ENCODE data around the gene SORCS2.

The SORCS2 gene

GRCh38 chr4:7780751-7781348, 588.5 kb downstream of the SORCS2 start:
- Histone ChIP-seq H4K8ac (ENCODE audit: low read depth, low read length) (no peak overlapping the region), H4K91ac (ENCODE audit: low read depth, low read length) (no peak overlapping the region), H3K4me3 (ENCODE audit: low read depth, low read length) (no peak overlapping the region), H3K4me1 (ENCODE audit: control insufficient read depth in 1 of 2, insufficient read depth in 2 of 2, low read length in 2 of 2) (peaks cover 7 to 9% of the 10 kb centered on the region in 2 experiments), H3K4ac (ENCODE audit: low read depth, low read length) (no peak overlapping the region), H3K4me2 (ENCODE audit: low read length) (no peak overlapping the region), H2AFZ (ENCODE audit: insufficient read depth, low read length, poor library complexity) (no peak overlapping the region), H2BK12ac (ENCODE audit: low read length) (no peak overlapping the region), H3K14ac (ENCODE audit: low read length) (no peak overlapping the region), H3K27ac (ENCODE audit: low read depth, low read length) (no peak overlapping the region), H2BK120ac (ENCODE audit: insufficient read depth, low read length, poor library complexity) (no peak overlapping the region), H4K12ac (ENCODE audit: low read depth, low read length) (no peak overlapping the region), H2BK5ac (ENCODE audit: low read depth, low read length, poor library complexity) (no peak overlapping the region), H3K9me3 (ENCODE audit: insufficient read depth, low read depth, low read length) (no peaks in the 10 kb centered on the region), H3K23ac (ENCODE audit: low read length) (no peak overlapping the region), H3K36me3 (ENCODE audit: control insufficient read depth in 1 of 2, insufficient read depth in 2 of 2, low read length in 2 of 2) (peaks cover 36 to 48% of the 10 kb centered on the region in 2 experiments), H3K79me2 (ENCODE audit: control insufficient read depth, insufficient read depth, low read length, poor library complexity) (peaks cover 2% of the 10 kb centered on the region), H2AK5ac (ENCODE audit: low read length) (no peak overlapping the region), H3K27me3 (ENCODE audit: insufficient read depth, low read length) (no peaks in the 10 kb centered on the region), H3K79me1 (ENCODE audit: low read length) (peaks cover 4% of the 10 kb centered on the region), H3K18ac (ENCODE audit: low read length) (no peak overlapping the region), H3K9ac (ENCODE audit: low read length) (no peak overlapping the region)
- no peak for DNase-seq
- WGBS (ENCODE audit: extremely low coverage, insufficient coverage, insufficient read length), result no CpG with 5 or more reads among the region's 5 CpGs

- H3K27ac ChIP-seq (ENCODE audit: low read depth, low read length), result no peak overlapping the region
- peaks cover 2% of the 10 kb centered on the region for H3K79me2 ChIP-seq (ENCODE audit: control insufficient read depth, insufficient read depth, low read length, poor library complexity)
- H3K14ac ChIP-seq (ENCODE audit: low read length), result no peak overlapping the region
- no peak overlapping the region for H3K4me2 ChIP-seq (ENCODE audit: low read length)
- no CpG with 5 or more reads among the region's 13 CpGs for whole genome bisulfite sequencing (ENCODE audit: extremely low coverage, insufficient coverage, insufficient read length)
- H4K12ac ChIP-seq (ENCODE audit: low read depth, low read length), result no peak overlapping the region
- DNase-seq, result no peak
- no peak overlapping the region for H2BK12ac ChIP-seq (ENCODE audit: low read length)
- no peak overlapping the region for H3K4me3 ChIP-seq (ENCODE audit: low read depth, low read length)
- peaks cover 4% of the 10 kb centered on the region for H3K79me1 ChIP-seq (ENCODE audit: low read length)
- no peak overlapping the region for H2AK5ac ChIP-seq (ENCODE audit: low read length)
- no peak overlapping the region for H3K4ac ChIP-seq (ENCODE audit: low read depth, low read length)
- no peak overlapping the region for H2BK120ac ChIP-seq (ENCODE audit: insufficient read depth, low read length, poor library complexity)
- peaks cover 32 to 44% of the 10 kb centered on the region in 2 experiments for H3K36me3 ChIP-seq (ENCODE audit: control insufficient read depth in 1 of 2, insufficient read depth in 2 of 2, low read length in 2 of 2)
- H3K9ac ChIP-seq (ENCODE audit: low read length), result no peak overlapping the region
- no peaks in the 10 kb centered on the region for H3K27me3 ChIP-seq (ENCODE audit: insufficient read depth, low read length)
- peaks cover 8 to 9% of the 10 kb centered on the region in 2 experiments for H3K4me1 ChIP-seq (ENCODE audit: control insufficient read depth in 1 of 2, insufficient read depth in 2 of 2, low read length in 2 of 2)
- H2BK5ac ChIP-seq (ENCODE audit: low read depth, low read length, poor library complexity), result no peak overlapping the region
- no peak overlapping the region for H2AFZ ChIP-seq (ENCODE audit: insufficient read depth, low read length, poor library complexity)
- H4K8ac ChIP-seq (ENCODE audit: low read depth, low read length), result no peak overlapping the region
- H3K23ac ChIP-seq (ENCODE audit: low read length), result no peak overlapping the region
- H3K9me3 ChIP-seq (ENCODE audit: insufficient read depth, low read depth, low read length), result no peaks in the 10 kb centered on the region
- H4K91ac ChIP-seq (ENCODE audit: low read depth, low read length), result no peak overlapping the region
- H3K18ac ChIP-seq (ENCODE audit: low read length), result no peak overlapping the region
These were observed 589.0 kb downstream of the SORCS2 start for GRCh38 chr4:7781366-7781765.

- Histone ChIP-seq H3K18ac (ENCODE audit: low read length) (peak overlapping the region; percentile 54), H4K12ac (ENCODE audit: low read depth, low read length) (no peak overlapping the region), H3K23ac (ENCODE audit: low read length) (no peak overlapping the region), H2AK5ac (ENCODE audit: low read length) (no peak overlapping the region), H4K8ac (ENCODE audit: low read depth, low read length) (no peak overlapping the region), H3K4me1 (ENCODE audit: control insufficient read depth in 1 of 2, insufficient read depth in 2 of 2, low read length in 2 of 2) (peaks cover 9 to 10% of the 10 kb centered on the region in 2 experiments), H3K14ac (ENCODE audit: low read length) (peak overlapping the region; percentile 27), H2BK120ac (ENCODE audit: insufficient read depth, low read length, poor library complexity) (peak overlapping the region; percentile 25), H3K4me3 (ENCODE audit: low read depth, low read length) (no peak overlapping the region), H3K9me3 (ENCODE audit: insufficient read depth, low read depth, low read length) (no peaks in the 10 kb centered on the region), H2BK12ac (ENCODE audit: low read length) (peak overlapping the region; percentile 27), H3K27me3 (ENCODE audit: insufficient read depth, low read length) (no peaks in the 10 kb centered on the region), H3K4ac (ENCODE audit: low read depth, low read length) (no peak overlapping the region), H3K36me3 (ENCODE audit: control insufficient read depth in 1 of 2, insufficient read depth in 2 of 2, low read length in 2 of 2) (peaks cover 32 to 41% of the 10 kb centered on the region in 2 experiments), H3K9ac (ENCODE audit: low read length) (no peak overlapping the region), H2AFZ (ENCODE audit: insufficient read depth, low read length, poor library complexity) (peak overlapping the region; percentile 23), H4K91ac (ENCODE audit: low read depth, low read length) (no peak overlapping the region), H3K79me2 (ENCODE audit: control insufficient read depth, insufficient read depth, low read length, poor library complexity) (peaks cover 2% of the 10 kb centered on the region), H2BK5ac (ENCODE audit: low read depth, low read length, poor library complexity) (no peak overlapping the region), H3K4me2 (ENCODE audit: low read length) (no peak overlapping the region), H3K79me1 (ENCODE audit: low read length) (peaks cover 4% of the 10 kb centered on the region), H3K27ac (ENCODE audit: low read depth, low read length) (no peak overlapping the region)
- WGBS (ENCODE audit: extremely low coverage, insufficient coverage, insufficient read length), result no CpG with 5 or more reads among the region's 17 CpGs
- DNase-seq, result no peak
These were observed 589.7 kb downstream of the SORCS2 start for GRCh38 chr4:7781993-7782392.

- Histone ChIP-seq H3K4me3 (ENCODE audit: low read depth, low read length) (no peak overlapping the region), H4K8ac (ENCODE audit: low read depth, low read length) (no peak overlapping the region), H3K79me1 (ENCODE audit: low read length) (peaks cover 4% of the 10 kb centered on the region), H3K4me2 (ENCODE audit: low read length) (no peak overlapping the region), H3K27ac (ENCODE audit: low read depth, low read length) (no peak overlapping the region), H3K36me3 (ENCODE audit: control insufficient read depth in 1 of 2, insufficient read depth in 2 of 2, low read length in 2 of 2) (peaks cover 29 to 34% of the 10 kb centered on the region in 2 experiments), H4K91ac (ENCODE audit: low read depth, low read length) (no peak overlapping the region), H3K9ac (ENCODE audit: low read length) (no peak overlapping the region), H2BK5ac (ENCODE audit: low read depth, low read length, poor library complexity) (no peak overlapping the region), H2AFZ (ENCODE audit: insufficient read depth, low read length, poor library complexity) (no peak overlapping the region), H3K14ac (ENCODE audit: low read length) (no peak overlapping the region), H3K9me3 (ENCODE audit: insufficient read depth, low read depth, low read length) (no peaks in the 10 kb centered on the region), H4K12ac (ENCODE audit: low read depth, low read length) (no peak overlapping the region), H2BK120ac (ENCODE audit: insufficient read depth, low read length, poor library complexity) (no peak overlapping the region), H2BK12ac (ENCODE audit: low read length) (no peak overlapping the region), H3K4ac (ENCODE audit: low read depth, low read length) (no peak overlapping the region), H3K23ac (ENCODE audit: low read length) (no peak overlapping the region), H3K79me2 (ENCODE audit: control insufficient read depth, insufficient read depth, low read length, poor library complexity) (peaks cover 2% of the 10 kb centered on the region), H3K4me1 (ENCODE audit: control insufficient read depth in 1 of 2, insufficient read depth in 2 of 2, low read length in 2 of 2) (peaks cover 9 to 10% of the 10 kb centered on the region in 2 experiments), H3K18ac (ENCODE audit: low read length) (no peak overlapping the region), H3K27me3 (ENCODE audit: insufficient read depth, low read length) (no peaks in the 10 kb centered on the region), H2AK5ac (ENCODE audit: low read length) (no peak overlapping the region)
- no peak for DNase-seq
- WGBS (ENCODE audit: extremely low coverage, insufficient coverage, insufficient read length), result no CpG with 5 or more reads among the region's 8 CpGs
These were observed 590.4 kb downstream of the SORCS2 start for GRCh38 chr4:7782783-7783182.

Data from trophoblast cell (in vitro differentiated cells and primary cell).